Fibroblast of peridontal ligament (primary cell): ENCODE data around the gene C9orf50.
"Not testable (repeated sequence)": the region's sequence is repeated elsewhere in the genome, so short reads cannot be mapped to it uniquely, and the experiment has no call there.

ENCODE experiments used
- DNase-seq: peaks from one replicate; pipeline ENCODE4 v3.0.0-alpha.2; 2010; ENCODE audit errors: extremely low read depth

The C9orf50 gene

GRCh38 chr9:129648092-129648763 is 27.3 kb upstream of the C9orf50 start:
- no peak for DNase-seq

- DNase-seq = no peak
Measured at GRCh38 chr9:129647635-129648034, 26.7 kb upstream of the C9orf50 start.

GRCh38 chr9:129646654-129647053 is 25.8 kb upstream of the C9orf50 start:
- no peak for DNase-seq

GRCh38 chr9:129646252-129646651 is 25.4 kb upstream of the C9orf50 start:
- no peak for DNase-seq

- no peak for DNase-seq
Measured at GRCh38 chr9:129644902-129645301, 24.0 kb upstream of the C9orf50 start.

- DNase-seq = no peak
Measured at GRCh38 chr9:129644365-129644764, 23.5 kb upstream of the C9orf50 start.

GRCh38 chr9:129643706-129644105 is 22.8 kb upstream of the C9orf50 start:
- no peak for DNase-seq

GRCh38 chr9:129641750-129642585 is 21.1 kb upstream of the C9orf50 start, which contains the start of gene ASB6:
Gene ASB6, minus strand, starts transcription at chr9:129642151. Its CDS starts 152 bp downstream, at chr9:129641999.
- peak; percentile 96 for DNase-seq

GRCh38 chr9:129640871-129641749 is 20.2 kb upstream of the C9orf50 start:
- DNase-seq = no peak

GRCh38 chr9:129640086-129640870 is 19.4 kb upstream of the C9orf50 start:
- peak; percentile 45 for DNase-seq

- no peak for DNase-seq
Measured at GRCh38 chr9:129639756-129640085, 18.8 kb upstream of the C9orf50 start.

GRCh38 chr9:129639034-129639630 is 18.2 kb upstream of the C9orf50 start:
- no peak for DNase-seq

GRCh38 chr9:129637673-129638439 is 17.0 kb upstream of the C9orf50 start:
- no peak for DNase-seq

GRCh38 chr9:129637102-129637501 is 16.2 kb upstream of the C9orf50 start:
- DNase-seq = no peak

GRCh38 chr9:129636343-129636742 is 15.4 kb upstream of the C9orf50 start:
- DNase-seq = not testable (repeated sequence)

- no peak for DNase-seq
Measured at GRCh38 chr9:129635099-129636065, 14.5 kb upstream of the C9orf50 start.

- DNase-seq = no peak
Measured at GRCh38 chr9:129633848-129634247, 12.9 kb upstream of the C9orf50 start.

GRCh38 chr9:129633207-129633606 is 12.3 kb upstream of the C9orf50 start:
- DNase-seq = no peak

- DNase-seq = no peak
Measured at GRCh38 chr9:129632460-129632859, 11.6 kb upstream of the C9orf50 start.
